WTC11 (cell line): Measurements from ENCODE around the gene MMP24. TPM values are rescaled to one million over a fixed set of nuclear protein-coding genes. Genes with fewer than 3 reads are reported as not detected.

Experiments used
- ATAC-seq: fragments of 200-7000 bp; cut with Tn5 transposase; 2 replicates; pipeline ENCODE4 v1.10.0; 2021; ENCODE audit warnings: mild to moderate bottlenecking, moderate library complexity
- CTCF ChIA-PET: fragments of 300-600 bp; sonication (Branson Sonifier 250); formaldehyde crosslinking; loops from one replicate; lab custom pipeline; 2021; ENCODE audit warnings: antibody characterized with exemption; lab: Charles Lee
- POLR2A ChIA-PET: fragments of 350-600 bp; sonication (Branson Sonifier 250); formaldehyde crosslinking; loops from one replicate; lab custom pipeline; 2021; ENCODE audit warnings: antibody characterized with exemption; lab: Charles Lee
- DNase-seq: peaks from one replicate; pipeline ENCODE4 v3.0.0; 2021; ENCODE audit warnings: low spot score
- H3K27ac Mint-ChIP-seq: 2 replicates; pipeline ENCODE4 v1.8.0; 2021; ENCODE audit warnings: mixed read lengths
- H3K27me3 Mint-ChIP-seq: 2 replicates; pipeline ENCODE4 v1.8.0; 2021; ENCODE audit warnings: low read depth, mild to moderate bottlenecking, moderate library complexity, mixed read lengths
- H3K36me3 Mint-ChIP-seq: 2 replicates; pipeline ENCODE4 v1.8.0; 2021; ENCODE audit warnings: mixed read lengths
- H3K4me1 Mint-ChIP-seq: 2 replicates; pipeline ENCODE4 v1.8.0; 2022; ENCODE audit warnings: mixed read lengths
- H3K4me3 Mint-ChIP-seq: 2 replicates; pipeline ENCODE4 v1.8.0; 2021; ENCODE audit warnings: mild to moderate bottlenecking, moderate library complexity, mixed read lengths
- H3K9me3 Mint-ChIP-seq: 2 replicates; pipeline ENCODE4 v1.8.0; 2021; ENCODE audit warnings: mixed read lengths
- ATF1 ChIP-seq: sonication (generic); formaldehyde crosslinking; IDR thresholded peaks from 2 replicates; pipeline ENCODE4 v1.8.1; 2023; ENCODE audit warnings: mild to moderate bottlenecking, moderate library complexity, missing genetic modification reagents
- ATF2 ChIP-seq: sonication (generic); formaldehyde crosslinking; IDR thresholded peaks from 2 replicates; pipeline ENCODE4 v1.8.1; 2022; ENCODE audit warnings: low read depth, missing genetic modification reagents, borderline replicate concordance
- ESRRA ChIP-seq: sonication (generic); formaldehyde crosslinking; IDR thresholded peaks from 2 replicates; pipeline ENCODE4 v1.8.1; 2022; ENCODE audit warnings: mild to moderate bottlenecking, missing genetic modification reagents, borderline replicate concordance
- MAX ChIP-seq: sonication (generic); formaldehyde crosslinking; IDR thresholded peaks from 2 replicates; pipeline ENCODE4 v1.8.0; 2022; ENCODE audit warnings: mild to moderate bottlenecking, missing genetic modification reagents
- MLX ChIP-seq: sonication (generic); formaldehyde crosslinking; IDR thresholded peaks from 2 replicates; pipeline ENCODE4 v1.8.1; 2023; ENCODE audit warnings: mild to moderate bottlenecking, missing genetic modification reagents, moderate library complexity
- NR2C2 ChIP-seq: sonication (generic); formaldehyde crosslinking; IDR thresholded peaks from 2 replicates; pipeline ENCODE4 v1.8.0; 2022; ENCODE audit warnings: mild to moderate bottlenecking, missing genetic modification reagents
- SP1 ChIP-seq: sonication (generic); formaldehyde crosslinking; conservative IDR thresholded peaks from 2 replicates; pipeline ENCODE4 v1.8.1; 2022; ENCODE audit warnings: missing genetic modification reagents
- TCF7 ChIP-seq: sonication (generic); formaldehyde crosslinking; IDR thresholded peaks from 2 replicates; pipeline ENCODE4 v1.8.0; 2022; ENCODE audit warnings: mild to moderate bottlenecking, low read depth, missing genetic modification reagents, moderate library complexity
- TEAD4 ChIP-seq: sonication (generic); formaldehyde crosslinking; IDR thresholded peaks from 2 replicates; pipeline ENCODE4 v1.8.0; 2022; ENCODE audit warnings: mild to moderate bottlenecking, missing genetic modification reagents
- ZNF532 ChIP-seq: fragments of 250-450 bp; sonication (Bioruptor Pico); IDR thresholded peaks from 2 replicates; pipeline ENCODE4 v1.9.0; 2021; ENCODE audit warnings: mild to moderate bottlenecking, borderline replicate concordance
- total RNA-seq: library from RNA; stranded (reverse); gene quantifications from 3 replicates; pipeline ENCODE4 v1.2.3, GENCODE V29; 2021
- TF ChIP-seq, protein P1 (sequence below): sonication (generic); formaldehyde crosslinking; IDR thresholded peaks from 2 replicates; pipeline ENCODE4 v1.8.0; 2023; ENCODE audit warnings: mild to moderate bottlenecking, missing genetic modification reagents
- TF ChIP-seq, protein P2 (sequence below): fragments of 250-450 bp; sonication (Bioruptor Pico); IDR thresholded peaks from 2 replicates; pipeline ENCODE4 v1.8.0; 2021; ENCODE audit warnings: mild to moderate bottlenecking

MMP24 gene
- total RNA-seq, 1 experiment from 2014 or later: 16.8 TPM

GRCh38 chr20:35293303-35294292 lies 67.1 kb downstream of the MMP24 start:
- ATAC-seq (no peak), DNase-seq (no peak)
- H3K9me3 Mint-ChIP-seq: no peaks in the 10 kb centered on the region
- no peaks in the 10 kb centered on the region for H3K36me3 Mint-ChIP-seq
- H3K27ac Mint-ChIP-seq: no peak overlapping the region; the same call in 1 of the 2 replicates
- ChIA-PET POLR2A (no interaction called here), CTCF (interaction anchor here (2.0 to 6.2 kb wide), 2 partner anchors 10 to 11 kb away, joined by 11 to 36 read pairs; no protein-coding TSS in a partner anchor)
- H3K4me3 Mint-ChIP-seq: no peak overlapping the region
- no peak for TF ChIP-seq ESRRA (CRISPR knock-in tag)
- no peak for TF ChIP-seq TCF7 (CRISPR knock-in tag)
- TF ChIP-seq NR2C2 (CRISPR knock-in tag): no peak
- no peak for TF ChIP-seq ZNF532 (CRISPR knock-in tag)
- TF ChIP-seq, protein P1, sequence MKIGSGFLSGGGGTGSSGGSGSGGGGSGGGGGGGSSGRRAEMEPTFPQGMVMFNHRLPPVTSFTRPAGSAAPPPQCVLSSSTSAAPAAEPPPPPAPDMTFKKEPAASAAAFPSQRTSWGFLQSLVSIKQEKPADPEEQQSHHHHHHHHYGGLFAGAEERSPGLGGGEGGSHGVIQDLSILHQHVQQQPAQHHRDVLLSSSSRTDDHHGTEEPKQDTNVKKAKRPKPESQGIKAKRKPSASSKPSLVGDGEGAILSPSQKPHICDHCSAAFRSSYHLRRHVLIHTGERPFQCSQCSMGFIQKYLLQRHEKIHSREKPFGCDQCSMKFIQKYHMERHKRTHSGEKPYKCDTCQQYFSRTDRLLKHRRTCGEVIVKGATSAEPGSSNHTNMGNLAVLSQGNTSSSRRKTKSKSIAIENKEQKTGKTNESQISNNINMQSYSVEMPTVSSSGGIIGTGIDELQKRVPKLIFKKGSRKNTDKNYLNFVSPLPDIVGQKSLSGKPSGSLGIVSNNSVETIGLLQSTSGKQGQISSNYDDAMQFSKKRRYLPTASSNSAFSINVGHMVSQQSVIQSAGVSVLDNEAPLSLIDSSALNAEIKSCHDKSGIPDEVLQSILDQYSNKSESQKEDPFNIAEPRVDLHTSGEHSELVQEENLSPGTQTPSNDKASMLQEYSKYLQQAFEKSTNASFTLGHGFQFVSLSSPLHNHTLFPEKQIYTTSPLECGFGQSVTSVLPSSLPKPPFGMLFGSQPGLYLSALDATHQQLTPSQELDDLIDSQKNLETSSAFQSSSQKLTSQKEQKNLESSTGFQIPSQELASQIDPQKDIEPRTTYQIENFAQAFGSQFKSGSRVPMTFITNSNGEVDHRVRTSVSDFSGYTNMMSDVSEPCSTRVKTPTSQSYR (CRISPR knock-in tag): no peak
- no peak for TF ChIP-seq MAX (CRISPR knock-in tag)
- no peak for TF ChIP-seq ATF2
- TF ChIP-seq TEAD4 (CRISPR knock-in tag): no peak
- no peak for TF ChIP-seq MLX
- TF ChIP-seq SP1 (CRISPR knock-in tag): no peak
- no peak for TF ChIP-seq ATF1 (CRISPR knock-in tag)
- TF ChIP-seq, protein P2, sequence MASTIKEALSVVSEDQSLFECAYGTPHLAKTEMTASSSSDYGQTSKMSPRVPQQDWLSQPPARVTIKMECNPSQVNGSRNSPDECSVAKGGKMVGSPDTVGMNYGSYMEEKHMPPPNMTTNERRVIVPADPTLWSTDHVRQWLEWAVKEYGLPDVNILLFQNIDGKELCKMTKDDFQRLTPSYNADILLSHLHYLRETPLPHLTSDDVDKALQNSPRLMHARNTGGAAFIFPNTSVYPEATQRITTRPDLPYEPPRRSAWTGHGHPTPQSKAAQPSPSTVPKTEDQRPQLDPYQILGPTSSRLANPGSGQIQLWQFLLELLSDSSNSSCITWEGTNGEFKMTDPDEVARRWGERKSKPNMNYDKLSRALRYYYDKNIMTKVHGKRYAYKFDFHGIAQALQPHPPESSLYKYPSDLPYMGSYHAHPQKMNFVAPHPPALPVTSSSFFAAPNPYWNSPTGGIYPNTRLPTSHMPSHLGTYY: no peak
- peaks cover 3% of the 10 kb centered on the region; the same call in 1 of the 2 replicates for H3K4me1 Mint-ChIP-seq
- H3K27me3 Mint-ChIP-seq: peaks cover under 1% of the 10 kb centered on the region
